ENCODE measurements around the gene ZDHHC18. TPM values are rescaled to one million over a fixed set of nuclear protein-coding genes. Genes with fewer than 3 reads are reported as not detected.

ZDHHC18 gene
- total and polyA plus RNA-seq, 2 of the 8 experiments (the other 6 are each of a cell fraction or from before 2014, with no cell fraction given), result 29.7 to 49.8 TPM

GRCh38 chr1:26833432-26834405, 7.2 kb downstream of the ZDHHC18 start:
- TF ChIP-seq ATF3 (IDR thresholded peaks at IDR 0.05; ENCODE audit: insufficient read depth, low read depth, low read length) (no peak), HDAC6 (IDR thresholded peaks at IDR 0.05; ENCODE audit: low read depth, low read length) (no peak), SIRT6 (IDR thresholded peaks at IDR 0.05; ENCODE audit: low read length) (no peak), KDM5A (IDR thresholded peaks at IDR 0.05; ENCODE audit: low read length) (no peak), NANOG (IDR thresholded peaks at IDR 0.05; ENCODE audit: insufficient read depth, low read depth, low read length, poor library complexity, severe bottlenecking) (no peak), CHD1 (IDR thresholded peaks at IDR 0.05; ENCODE audit: low read depth, low read length) (no peak), SRF (IDR thresholded peaks at IDR 0.05; ENCODE audit: low read depth, low read length) (no peak), YY1 (IDR thresholded peaks at IDR 0.05; ENCODE audit: low read depth, low read length) (no peak), CTBP2 (IDR thresholded peaks at IDR 0.05; ENCODE audit: borderline replicate concordance, insufficient read depth, insufficient read length, low read length) (no peak), NRF1 (IDR thresholded peaks at IDR 0.05; ENCODE audit: low read depth, low read length) (no peak), JUN (IDR thresholded peaks at IDR 0.05; ENCODE audit: low read depth, low read length) (no peak)
- 85% methylated on average over 21 of the region's 23 CpGs; no CpG with 5 or more reads in 1 of the 2 experiments for WGBS, 2 experiments (ENCODE audit: extremely low coverage in 1 of 2, insufficient coverage in 1 of 2, insufficient read length in 1 of 2, insufficient replicate concordance in 2 of 2, low coverage in 1 of 2, low lambda C conversion rate in 2 of 2, missing lambda C conversion rate in 1 of 2)
- peaks cover 0 to 10% of the 10 kb centered on the region in 2 experiments; a peak in 1 of 4 replicates for H3K79me2 ChIP-seq (ENCODE audit: control insufficient read depth in 1 of 2, insufficient read depth in 2 of 2, low read length in 2 of 2)
- no peak overlapping the region for H2BK120ac ChIP-seq (replicated peaks; ENCODE audit: low read depth, low read length)
- no peak overlapping the region for H3K56ac ChIP-seq (replicated peaks; ENCODE audit: insufficient read length, low read depth, low read length)
- DNase-seq (ENCODE audit: low read depth in 1 of 2, low spot score in 2 of 2) (no peak), FAIRE-seq (no peak)
- no peaks in the 10 kb centered on the region for H3K9me3 ChIP-seq (ENCODE audit: insufficient read depth in 2 of 2, low read depth in 1 of 2, low read length in 1 of 2)
- H3K36me3 ChIP-seq (ENCODE audit: control insufficient read depth in 2 of 4, insufficient read depth in 4 of 4, low read length in 3 of 4), result peaks cover 0 to 21% (median 10%) of the 10 kb centered on the region in 4 experiments; a peak in 5 of 8 replicates
- H2BK12ac ChIP-seq (ENCODE audit: low read depth, low read length), result no peak overlapping the region
- no peak overlapping the region for H2BK20ac ChIP-seq (ENCODE audit: low read length)
- no peak overlapping the region for H2BK15ac ChIP-seq (ENCODE audit: low read length)
- no peaks in the 10 kb centered on the region for H3K27me3 ChIP-seq (replicated peaks in 1 of 4; ENCODE audit: control insufficient read depth in 3 of 4, extremely low read depth in 1 of 4, insufficient read depth in 3 of 4, low read length in 3 of 4)
- H3K27ac ChIP-seq (ENCODE audit: low read depth, low read length), result no peak overlapping the region
- H2BK5ac ChIP-seq (ENCODE audit: low read depth, low read length), result no peak overlapping the region
- H3K79me1 ChIP-seq (ENCODE audit: low read depth, low read length), result peaks cover 6% of the 10 kb centered on the region
- no peaks in the 10 kb centered on the region for H3K23me2 ChIP-seq (ENCODE audit: low read depth, low read length)
- no peak overlapping the region for H3K9ac ChIP-seq (replicated peaks in 1 of 4; ENCODE audit: extremely low read depth in 1 of 4, low read depth in 3 of 4, low read length in 3 of 4)
- no peak overlapping the region for H4K91ac ChIP-seq (replicated peaks; ENCODE audit: insufficient read length, low read length)
- H3K4me1 ChIP-seq (replicated peaks in 1 of 4; ENCODE audit: control insufficient read depth in 3 of 4, insufficient read depth in 4 of 4, low read length in 3 of 4), result no peaks in the 10 kb centered on the region; a peak in 1 of 7 replicates
- H2AFZ ChIP-seq (ENCODE audit: low read length), result no peak overlapping the region
- peaks cover 9 to 12% of the 10 kb centered on the region in 2 experiments for H4K20me1 ChIP-seq (replicated peaks in 1 of 2; ENCODE audit: control insufficient read depth in 1 of 2, insufficient read depth in 2 of 2, low read length in 2 of 2)
- H3K4me3 ChIP-seq (ENCODE audit: extremely low read depth in 1 of 4, insufficient read depth in 2 of 4, low read depth in 3 of 4, low read length in 4 of 4), result no peak overlapping the region
- H3K18ac ChIP-seq (ENCODE audit: extremely low read depth, low read length), result no peak overlapping the region
- ChIA-PET CTCF (ENCODE audit: partially characterized antibody) (interaction anchor here (0.7 to 12.8 kb wide), 9 partner anchors 13 to 113 kb away, joined by 3 to 125 read pairs (median 5); partner anchors contain the start of gene SFN), POLR2A (ENCODE audit: partially characterized antibody) (interaction anchor here (0.9 to 1.3 kb wide), 3 partner anchors 34 to 56 kb away, joined by 3 read pairs; no protein-coding TSS in a partner anchor)
- no peak overlapping the region for H3K23ac ChIP-seq (ENCODE audit: insufficient read length)
- no peak overlapping the region for H3K4me2 ChIP-seq (ENCODE audit: insufficient read depth in 1 of 2, low read depth in 2 of 2, low read length in 2 of 2)
- H4K8ac ChIP-seq (ENCODE audit: extremely low read depth, insufficient read depth, low read length), result no peak overlapping the region
- no peak overlapping the region for H4K5ac ChIP-seq (ENCODE audit: insufficient read length, low read depth, low read length)
- no peak overlapping the region for H3K14ac ChIP-seq (ENCODE audit: insufficient read length)
- no peak overlapping the region for H3K4ac ChIP-seq (replicated peaks; ENCODE audit: insufficient read length, low read depth, low read length)
- no peak overlapping the region for H2AK5ac ChIP-seq (ENCODE audit: low read depth, low read length)

Data from H1 (cell line).